MCF 10A (cell line): ENCODE results near the gene PDCD2. TPM values are rescaled to one million over a fixed set of nuclear protein-coding genes. Genes with fewer than 3 reads are reported as not detected.

Experiments
- BruUV-seq: library from RNA; stranded (reverse); fragments of 400-500 nt; replicated peaks from 2 replicates; lab custom pipeline; 2021; lab: Mats Ljungman, UMichigan
- CTCF ChIA-PET: fragments of 300-600 bp; sonication (Branson Sonifier 250); formaldehyde crosslinking; extraction: SDS; loops from one replicate; lab custom pipeline; 2021; ENCODE audit warnings: antibody characterized with exemption, inconsistent platforms; lab: Yijun Ruan, JAX
- POLR2A ChIA-PET: fragments of 300-600, 350-650 bp; sonication (Branson Sonifier 250); formaldehyde crosslinking; extraction: SDS; loops from one replicate; lab custom pipeline; 2020; ENCODE audit warnings: antibody characterized with exemption, inconsistent platforms; lab: Yijun Ruan, JAX
- DNase-seq: peaks from one replicate; pipeline ENCODE4 v3.0.0-alpha.2; 2018; ENCODE audit not compliant: unreplicated experiment
- H3K27ac Mint-ChIP-seq: one replicate; pipeline ENCODE4 v1.8.0; 2022; ENCODE audit warnings: mild to moderate bottlenecking, low read depth, mixed read lengths; ENCODE audit not compliant: unreplicated experiment
- H3K27me3 Mint-ChIP-seq: one replicate; pipeline ENCODE4 v1.8.0; 2022; ENCODE audit warnings: mixed read lengths; ENCODE audit not compliant: insufficient read depth, unreplicated experiment
- H3K36me3 Mint-ChIP-seq: one replicate; pipeline ENCODE4 v1.8.0; 2022; ENCODE audit warnings: mild to moderate bottlenecking, moderate library complexity, mixed read lengths; ENCODE audit not compliant: insufficient read depth, unreplicated experiment
- H3K4me1 Mint-ChIP-seq: one replicate; pipeline ENCODE4 v1.8.0; 2022; ENCODE audit warnings: mixed read lengths; ENCODE audit not compliant: insufficient read depth, unreplicated experiment
- H3K4me3 Mint-ChIP-seq: one replicate; pipeline ENCODE4 v1.8.0; 2022; ENCODE audit warnings: mild to moderate bottlenecking, moderate library complexity, mixed read lengths; ENCODE audit not compliant: unreplicated experiment
- H3K9me3 Mint-ChIP-seq: one replicate; pipeline ENCODE4 v1.8.0; 2022; ENCODE audit warnings: mixed read lengths; ENCODE audit not compliant: unreplicated experiment
- intact Hi-C: fragments of 100-400 bp; cut with micrococcal nuclease; formaldehyde crosslinking; loops from 2 replicates; pipeline ENCODE4 v1.14.1; 2022
- total RNA-seq: library from RNA; stranded (reverse); gene quantifications from 2 replicates; pipeline ENCODE4 v1.2.3, GENCODE V29; 2022
- TF ChIP-seq, protein P1 (sequence below): fragments of 200-600 bp; IDR thresholded peaks from one replicate; pipeline ENCODE4 v1.8.0; 2022; ENCODE audit warnings: antibody characterized with exemption, mild to moderate bottlenecking; ENCODE audit not compliant: unreplicated experiment

Gene PDCD2
- total RNA-seq, 1 experiment from 2014 or later = 101 TPM

DNA sequence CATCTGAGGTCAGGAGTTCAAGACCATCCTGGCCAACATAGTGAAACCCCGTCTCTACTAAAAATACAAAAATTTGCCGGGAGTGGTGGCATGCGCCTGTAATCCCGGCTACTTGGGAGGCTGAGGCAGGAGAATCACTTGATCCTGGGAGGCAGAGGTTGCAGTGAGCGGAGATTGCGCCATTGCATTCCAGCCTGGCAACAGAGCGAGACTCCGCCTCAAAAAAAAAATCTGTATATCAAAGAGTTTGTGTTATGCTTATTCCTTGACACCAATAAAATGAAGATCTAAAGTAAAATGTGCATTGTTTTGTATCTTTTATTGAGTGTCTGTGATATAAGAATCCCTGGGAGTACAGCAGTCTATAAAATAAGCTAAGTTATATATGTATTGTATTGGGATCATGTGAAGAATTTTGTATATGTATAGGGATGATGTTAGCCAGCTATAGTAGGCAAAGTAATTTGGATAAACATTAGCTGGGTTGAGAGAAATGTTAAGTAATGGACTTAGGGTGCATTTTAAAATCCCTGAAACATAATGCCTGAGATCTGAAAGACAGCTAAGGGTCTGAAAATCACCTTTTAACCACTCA lies 19.4 kb downstream of the PDCD2 start:
- no TSS peak for BruUV-seq
- H3K4me3 Mint-ChIP-seq = no peak overlapping the region
- intact Hi-C loops = no loop called here
- TF ChIP-seq, protein P1, sequence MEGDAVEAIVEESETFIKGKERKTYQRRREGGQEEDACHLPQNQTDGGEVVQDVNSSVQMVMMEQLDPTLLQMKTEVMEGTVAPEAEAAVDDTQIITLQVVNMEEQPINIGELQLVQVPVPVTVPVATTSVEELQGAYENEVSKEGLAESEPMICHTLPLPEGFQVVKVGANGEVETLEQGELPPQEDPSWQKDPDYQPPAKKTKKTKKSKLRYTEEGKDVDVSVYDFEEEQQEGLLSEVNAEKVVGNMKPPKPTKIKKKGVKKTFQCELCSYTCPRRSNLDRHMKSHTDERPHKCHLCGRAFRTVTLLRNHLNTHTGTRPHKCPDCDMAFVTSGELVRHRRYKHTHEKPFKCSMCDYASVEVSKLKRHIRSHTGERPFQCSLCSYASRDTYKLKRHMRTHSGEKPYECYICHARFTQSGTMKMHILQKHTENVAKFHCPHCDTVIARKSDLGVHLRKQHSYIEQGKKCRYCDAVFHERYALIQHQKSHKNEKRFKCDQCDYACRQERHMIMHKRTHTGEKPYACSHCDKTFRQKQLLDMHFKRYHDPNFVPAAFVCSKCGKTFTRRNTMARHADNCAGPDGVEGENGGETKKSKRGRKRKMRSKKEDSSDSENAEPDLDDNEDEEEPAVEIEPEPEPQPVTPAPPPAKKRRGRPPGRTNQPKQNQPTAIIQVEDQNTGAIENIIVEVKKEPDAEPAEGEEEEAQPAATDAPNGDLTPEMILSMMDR = no peak
- H3K27me3 Mint-ChIP-seq = no peaks in the 10 kb centered on the region
- H3K36me3 Mint-ChIP-seq = peaks cover 72% of the 10 kb centered on the region
- no peak overlapping the region for H3K27ac Mint-ChIP-seq
- H3K4me1 Mint-ChIP-seq = no peaks in the 10 kb centered on the region
- no peak for DNase-seq
- ChIA-PET CTCF (interaction anchor here (0.8 to 1.0 kb wide), 2 partner anchors 9 to 19 kb away, joined by 3 to 5 read pairs; partner anchors contain the start of gene PDCD2), POLR2A (interaction anchor here (0.7 to 1.7 kb wide), 2 partner anchors 12 to 19 kb away, joined by 3 to 13 read pairs; partner anchors contain the start of genes PDCD2 and PSMB1)
- no peaks in the 10 kb centered on the region for H3K9me3 Mint-ChIP-seq

DNA sequence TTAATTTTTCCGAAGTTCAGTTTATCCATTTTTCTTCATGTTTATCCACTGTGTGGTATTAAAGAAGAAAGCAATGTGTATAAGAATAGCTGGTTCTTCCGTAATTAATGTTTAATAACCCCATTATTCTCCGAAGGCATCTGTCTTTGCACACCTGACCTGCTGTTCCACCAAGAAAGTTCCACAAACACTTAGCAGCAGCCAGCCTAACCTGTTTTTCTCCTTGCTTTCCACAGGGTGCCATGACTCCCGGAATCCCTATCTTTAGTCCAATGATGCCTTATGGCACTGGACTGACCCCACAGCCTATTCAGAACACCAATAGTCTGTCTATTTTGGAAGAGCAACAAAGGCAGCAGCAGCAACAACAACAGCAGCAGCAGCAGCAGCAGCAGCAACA lies 22.9 kb downstream of the PDCD2 start:
- Mint-ChIP-seq H3K36me3 (peaks cover 77% of the 10 kb centered on the region), H3K4me1 (peaks cover 5% of the 10 kb centered on the region), H3K27me3 (no peaks in the 10 kb centered on the region), H3K4me3 (no peak overlapping the region), H3K9me3 (no peaks in the 10 kb centered on the region), H3K27ac (peak overlapping the region; percentile 59)
- no TSS peak for BruUV-seq
- DNase-seq = no peak
- intact Hi-C loops = no loop called here
- POLR2A ChIA-PET = interaction anchor here (0.7 kb wide), 1 partner anchor 758 kb away, joined by 3 read pairs; no protein-coding TSS in a partner anchor
- TF ChIP-seq, protein P1 = no peak
- CTCF ChIA-PET = interaction anchor here (0.7 kb wide), 1 partner anchor 852 kb away, joined by 4 read pairs; no protein-coding TSS in a partner anchor

DNA sequence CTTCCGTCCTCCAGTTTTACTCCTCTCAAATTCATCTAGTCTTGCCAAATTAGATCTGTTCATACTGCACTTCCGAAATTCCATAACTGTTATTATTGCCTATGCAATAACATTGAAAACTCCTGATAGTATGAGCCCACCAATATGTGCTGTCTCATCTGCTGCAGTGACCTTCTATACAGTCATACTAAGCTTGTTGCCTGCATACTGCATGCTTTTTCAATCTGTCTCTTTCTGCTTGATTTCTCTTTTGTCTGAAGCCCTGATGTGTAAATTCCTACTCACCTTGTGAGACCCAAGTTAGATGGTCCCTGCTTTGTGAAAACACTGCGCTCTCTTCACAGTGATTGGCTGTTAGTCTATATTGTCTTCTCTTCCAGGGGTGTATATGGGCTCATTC lies 29.1 kb downstream of the PDCD2 start:
- no peaks in the 10 kb centered on the region for H3K27me3 Mint-ChIP-seq
- H3K27ac Mint-ChIP-seq = no peak overlapping the region
- DNase-seq = no peak
- BruUV-seq = no TSS peak
- ChIA-PET CTCF (interaction anchor here (2.0 kb wide), 1 partner anchor 29 kb away, joined by 5 read pairs; no protein-coding TSS in a partner anchor), POLR2A (interaction anchor here (1.0 to 4.1 kb wide), 6 partner anchors 8 to 852 kb away, joined by 3 to 23 read pairs (median 8); partner anchors contain the start of gene PDCD2)
- H3K4me3 Mint-ChIP-seq = no peak overlapping the region
- intact Hi-C loops = no loop called here
- H3K9me3 Mint-ChIP-seq = no peaks in the 10 kb centered on the region
- H3K36me3 Mint-ChIP-seq = peaks cover 54% of the 10 kb centered on the region
- H3K4me1 Mint-ChIP-seq = peaks cover 19% of the 10 kb centered on the region
- TF ChIP-seq, protein P1 = no peak

DNA sequence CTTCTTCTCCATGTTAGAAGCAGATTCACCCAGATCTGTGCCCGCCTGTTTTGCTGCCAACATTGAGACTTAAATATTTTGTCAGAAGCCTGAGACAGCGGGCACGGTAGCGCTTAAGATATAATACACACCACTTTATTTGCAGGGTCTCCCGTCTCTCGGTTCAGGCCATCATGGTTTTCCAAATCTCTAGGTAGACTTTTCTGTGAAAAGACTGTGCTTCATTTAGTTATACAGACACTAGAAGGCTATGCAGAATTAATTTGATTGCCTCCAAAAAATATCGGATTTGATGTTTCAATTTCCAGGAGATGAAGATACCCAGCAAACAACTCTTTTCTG lies 29.7 kb downstream of the PDCD2 start:
- H3K9me3 Mint-ChIP-seq = no peaks in the 10 kb centered on the region
- TF ChIP-seq, protein P1 = no peak
- CTCF ChIA-PET = no interaction called here
- H3K4me1 Mint-ChIP-seq = peaks cover 24% of the 10 kb centered on the region
- intact Hi-C loops = no loop called here
- POLR2A ChIA-PET = interaction anchor here (1.4 to 4.1 kb wide), 8 partner anchors 8 to 862 kb away, joined by 5 to 78 read pairs (median 9); partner anchors contain the start of gene PDCD2
- no peak for DNase-seq
- peaks cover 52% of the 10 kb centered on the region for H3K36me3 Mint-ChIP-seq
- no TSS peak for BruUV-seq
- no peaks in the 10 kb centered on the region for H3K27me3 Mint-ChIP-seq
- H3K4me3 Mint-ChIP-seq = no peak overlapping the region
- H3K27ac Mint-ChIP-seq = no peak overlapping the region
